Effector memory CD8-positive, alpha-beta T cell (primary cell): ENCODE results near the gene KXD1.
"Not testable (repeated sequence)": the region's sequence is repeated elsewhere in the genome, so short reads cannot be mapped to it uniquely, and the experiment has no call there.

Experiments used
- ATAC-seq: fragments of 150-1000 bp; cut with Tn5 transposase; replicated peaks from 2 replicates; pipeline ENCODE4 v1.10.0; 2021; ENCODE audit warnings: mild to moderate bottlenecking, moderate library complexity
- DNase-seq, 3 experiments: peaks; one replicate each; pipeline ENCODE4 v3.0.0; 2021
- H3K27ac Mint-ChIP-seq, 2 donors: one replicate each; pipeline ENCODE4 v1.8.0; 2022; ENCODE audit warnings: mild to moderate bottlenecking in 2 of 2, mixed read lengths in 2 of 2, moderate library complexity in 2 of 2
- H3K27me3 Mint-ChIP-seq, 2 donors: one replicate each; pipeline ENCODE4 v1.8.0; 2022; ENCODE audit warnings: mixed read lengths in 2 of 2
- H3K36me3 Mint-ChIP-seq: one replicate; pipeline ENCODE4 v1.8.0; 2022; ENCODE audit warnings: mild to moderate bottlenecking, moderate library complexity, mixed read lengths; ENCODE audit not compliant: insufficient read depth
- H3K4me1 Mint-ChIP-seq, 2 donors: one replicate each; pipeline ENCODE4 v1.8.0; 2022; ENCODE audit warnings: low read depth in 2 of 2, mixed read lengths in 2 of 2
- H3K4me3 Mint-ChIP-seq, 2 donors: one replicate each; pipeline ENCODE4 v1.8.0; 2022; ENCODE audit warnings: mild to moderate bottlenecking in 2 of 2, mixed read lengths in 2 of 2, moderate library complexity in 2 of 2
- H3K9me3 Mint-ChIP-seq, 2 donors: one replicate each; pipeline ENCODE4 v1.8.0; 2022; ENCODE audit warnings: mixed read lengths in 2 of 2

The KXD1 gene

GRCh38 chr19:18522124-18522861 lies 35.4 kb upstream of the KXD1 start:
- peak; percentile 99 to 100 (median 100) for DNase-seq
- Mint-ChIP-seq H3K4me1 (peaks cover 21 to 26% of the 10 kb centered on the region in 2 donors), H3K9me3 (no peaks in the 10 kb centered on the region), H3K4me3 (peak overlapping the region; percentile 89 to 91), H3K27me3 (no peaks in the 10 kb centered on the region), H3K27ac (peak overlapping the region; percentile 95 to 97), H3K36me3 (peaks cover 42% of the 10 kb centered on the region)
- ATAC-seq = peak; percentile 81

DNA sequence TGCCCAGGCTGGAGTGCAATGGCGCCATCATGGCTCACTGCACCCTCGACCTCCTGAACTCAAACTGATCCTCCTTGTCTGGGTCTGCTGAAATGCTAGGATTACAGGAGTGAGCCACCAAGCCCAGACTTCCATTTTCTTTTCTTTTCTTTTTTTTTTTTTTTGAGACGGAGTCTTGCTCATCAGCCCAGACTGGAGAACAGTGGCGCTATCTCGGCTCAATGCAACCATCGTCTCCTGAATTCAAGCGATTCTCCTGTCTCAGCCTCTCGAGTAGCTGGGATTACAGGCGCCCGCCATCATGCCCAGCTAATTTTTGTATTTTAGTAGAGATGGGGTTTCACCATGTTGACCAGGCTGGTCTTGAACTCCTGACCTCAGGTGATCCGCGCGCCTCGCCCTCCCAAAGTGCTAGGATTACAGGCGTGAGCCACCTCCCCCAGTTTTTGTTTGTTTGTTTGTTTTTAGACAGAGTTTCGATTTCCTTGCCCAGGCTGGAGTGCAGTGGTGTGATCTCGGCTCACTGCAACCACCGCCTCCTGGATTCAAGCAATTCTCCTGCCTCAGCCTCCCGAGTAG lies 34.7 kb upstream of the KXD1 start:
- H3K4me1 Mint-ChIP-seq = peaks cover 20 to 24% of the 10 kb centered on the region in 2 donors
- H3K27me3 Mint-ChIP-seq, DNase-seq, ATAC-seq, H3K9me3 Mint-ChIP-seq: not testable (repeated sequence)
- H3K36me3 Mint-ChIP-seq = peaks cover 37% of the 10 kb centered on the region
- H3K4me3 Mint-ChIP-seq = peak overlapping the region; percentile 89 to 91
- H3K27ac Mint-ChIP-seq = peak overlapping the region; percentile 95 to 97

DNA sequence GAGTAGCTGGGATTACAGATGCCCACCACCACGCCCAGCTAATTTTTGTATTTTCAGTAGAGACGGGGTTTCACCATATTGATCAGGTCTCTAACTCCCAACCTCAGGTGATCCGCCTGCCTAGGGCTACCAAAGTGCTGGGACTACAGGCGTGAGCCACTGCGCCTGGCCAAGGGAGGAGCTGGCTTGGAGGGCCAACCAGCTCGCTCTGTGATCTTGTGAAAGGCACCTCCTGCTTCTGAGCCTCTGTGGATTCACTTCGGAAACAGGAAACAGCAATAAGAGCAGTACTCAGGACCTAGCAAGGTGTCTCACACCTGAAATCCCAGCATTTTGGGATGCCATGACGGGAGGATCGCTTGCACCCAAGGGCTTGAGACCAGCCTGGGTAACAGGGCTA lies 33.8 kb upstream of the KXD1 start:
- Mint-ChIP-seq H3K36me3 (peaks cover 32% of the 10 kb centered on the region), H3K27ac (peak overlapping the region in 1 of 2 donors; percentile 97), H3K4me3 (peak overlapping the region; percentile 89 to 91), H3K9me3 (no peaks in the 10 kb centered on the region), H3K27me3 (no peaks in the 10 kb centered on the region), H3K4me1 (peaks cover 17 to 21% of the 10 kb centered on the region in 2 donors)
- no peak for DNase-seq
- no peak for ATAC-seq

DNA sequence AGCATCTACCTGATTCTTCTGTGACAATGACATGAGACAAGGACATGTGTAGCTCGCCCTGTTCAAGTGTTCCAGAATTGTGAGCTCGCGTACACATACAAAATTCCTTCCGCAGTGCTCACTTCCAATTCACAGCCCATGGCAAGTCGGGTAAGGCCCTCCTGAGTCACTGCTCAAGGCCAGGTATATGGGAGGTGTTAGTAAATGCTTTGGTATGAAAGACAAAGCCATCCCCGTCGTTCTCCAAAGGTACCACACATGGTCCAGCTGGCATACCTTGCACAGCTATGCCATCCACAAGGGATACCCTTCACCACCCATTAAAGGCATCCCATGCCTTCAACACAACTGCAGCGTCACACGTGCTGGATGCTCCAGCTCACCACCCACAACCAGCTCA lies 31.4 kb upstream of the KXD1 start:
- DNase-seq (no peak), ATAC-seq (no peak)
- H3K27me3 Mint-ChIP-seq = no peaks in the 10 kb centered on the region
- H3K4me3 Mint-ChIP-seq = no peak overlapping the region
- H3K4me1 Mint-ChIP-seq = peaks cover 0 to 1% of the 10 kb centered on the region in 2 donors
- H3K27ac Mint-ChIP-seq = no peak overlapping the region
- H3K36me3 Mint-ChIP-seq = peaks cover 14% of the 10 kb centered on the region
- no peaks in the 10 kb centered on the region for H3K9me3 Mint-ChIP-seq

- ATAC-seq = no peak
- peaks cover 9% of the 10 kb centered on the region for H3K36me3 Mint-ChIP-seq
- H3K4me3 Mint-ChIP-seq = no peak overlapping the region
- no peak for DNase-seq
- no peaks in the 10 kb centered on the region for H3K27me3 Mint-ChIP-seq
- no peak overlapping the region for H3K27ac Mint-ChIP-seq
- H3K4me1 Mint-ChIP-seq = peaks cover 0 to 3% of the 10 kb centered on the region in 2 donors
- H3K9me3 Mint-ChIP-seq = no peaks in the 10 kb centered on the region
These were observed 27.9 kb upstream of the KXD1 start for GRCh38 chr19:18529782-18530181.

GRCh38 chr19:18531485-18531884 lies 26.2 kb upstream of the KXD1 start:
- no peaks in the 10 kb centered on the region for H3K27me3 Mint-ChIP-seq
- no peak overlapping the region for H3K27ac Mint-ChIP-seq
- H3K4me1 Mint-ChIP-seq = peaks cover under 1 to 3% of the 10 kb centered on the region in 2 donors
- ATAC-seq (no peak), DNase-seq (no peak)
- H3K9me3 Mint-ChIP-seq = no peaks in the 10 kb centered on the region
- peaks cover 9% of the 10 kb centered on the region for H3K36me3 Mint-ChIP-seq
- no peak overlapping the region for H3K4me3 Mint-ChIP-seq

DNA sequence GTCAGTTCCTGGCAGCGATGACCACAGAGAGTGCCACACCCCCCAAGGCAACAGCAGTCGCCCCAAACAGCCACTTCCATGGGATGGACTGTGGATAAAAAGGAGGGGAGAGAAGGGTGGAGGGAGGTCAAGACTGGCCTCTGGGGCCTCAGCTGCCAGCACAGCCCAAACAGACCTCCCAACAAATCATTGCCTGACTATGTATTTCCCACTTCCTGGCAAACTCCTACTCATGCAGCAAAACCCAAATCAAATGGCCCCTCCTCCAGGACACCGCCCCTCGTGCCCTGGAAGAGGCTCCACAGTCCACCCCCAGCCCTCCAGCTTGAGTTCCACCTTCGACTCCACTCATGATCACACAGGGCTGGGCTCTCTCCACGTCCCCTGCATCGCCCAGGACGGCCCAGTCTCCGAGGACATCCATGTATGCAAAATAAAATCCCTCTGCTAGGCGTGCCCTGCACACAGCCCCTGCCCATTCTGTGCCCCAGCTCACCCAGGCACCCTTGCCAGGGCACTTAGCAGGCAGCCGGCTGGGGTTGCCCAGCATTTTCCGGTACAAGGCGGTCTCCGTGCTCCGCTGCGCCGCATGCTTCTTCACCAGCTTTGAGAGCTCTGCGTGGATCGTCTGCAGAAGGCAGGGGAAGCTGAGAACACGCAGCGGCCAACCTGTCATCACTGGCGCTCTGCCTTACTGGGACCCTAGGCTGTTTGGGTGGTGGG lies 25.3 kb upstream of the KXD1 start:
- Mint-ChIP-seq H3K4me1 (peaks cover 3% of the 10 kb centered on the region in 2 donors), H3K9me3 (no peaks in the 10 kb centered on the region), H3K36me3 (peaks cover 9% of the 10 kb centered on the region), H3K27me3 (no peaks in the 10 kb centered on the region), H3K27ac (peak overlapping the region in 1 of 2 donors; percentile 42), H3K4me3 (no peak overlapping the region)
- no peak for DNase-seq
- no peak for ATAC-seq

GRCh38 chr19:18533058-18533457 lies 24.6 kb upstream of the KXD1 start:
- Mint-ChIP-seq H3K9me3 (no peaks in the 10 kb centered on the region), H3K27me3 (no peaks in the 10 kb centered on the region), H3K27ac (no peak overlapping the region), H3K36me3 (peaks cover 9% of the 10 kb centered on the region), H3K4me3 (no peak overlapping the region), H3K4me1 (peaks cover 3% of the 10 kb centered on the region in 2 donors)
- no peak for ATAC-seq
- no peak for DNase-seq

GRCh38 chr19:18536475-18536874 lies 21.2 kb upstream of the KXD1 start:
- Mint-ChIP-seq H3K4me1 (peaks cover 3 to 6% of the 10 kb centered on the region in 2 donors), H3K4me3 (no peak overlapping the region), H3K27ac (no peak overlapping the region), H3K9me3 (no peaks in the 10 kb centered on the region), H3K27me3 (no peaks in the 10 kb centered on the region), H3K36me3 (peaks cover 31% of the 10 kb centered on the region)
- ATAC-seq (no peak), DNase-seq (no peak)

DNA sequence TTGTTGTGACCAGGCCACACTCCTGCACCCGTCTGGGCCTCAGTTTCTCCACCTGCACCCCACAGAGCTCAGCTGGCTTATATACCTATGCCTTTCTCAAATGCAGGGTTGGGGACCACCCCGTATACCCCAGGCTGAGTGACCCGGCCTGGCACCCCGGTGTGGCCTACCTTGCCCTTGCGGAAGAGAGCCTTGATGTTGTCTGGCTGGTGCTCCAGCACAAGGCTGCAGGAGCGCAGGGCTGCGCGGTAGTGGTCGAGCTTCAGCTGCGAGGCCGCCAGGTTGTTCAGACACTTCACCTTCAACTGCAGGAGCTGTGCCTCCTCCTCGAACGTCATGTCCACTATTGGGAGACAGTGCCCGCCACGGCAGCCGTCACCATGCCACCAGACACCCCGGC lies 20.2 kb upstream of the KXD1 start:
- Mint-ChIP-seq H3K4me3 (no peak overlapping the region), H3K27me3 (no peaks in the 10 kb centered on the region), H3K4me1 (peaks cover 9 to 12% of the 10 kb centered on the region in 2 donors), H3K9me3 (no peaks in the 10 kb centered on the region), H3K27ac (no peak overlapping the region), H3K36me3 (peaks cover 36% of the 10 kb centered on the region)
- DNase-seq = no peak
- no peak for ATAC-seq

GRCh38 chr19:18538115-18538514 lies 19.6 kb upstream of the KXD1 start:
- H3K27ac Mint-ChIP-seq = peak overlapping the region in 1 of 2 donors; percentile 41
- H3K9me3 Mint-ChIP-seq = no peaks in the 10 kb centered on the region
- no peak for ATAC-seq
- peaks cover 12 to 15% of the 10 kb centered on the region in 2 donors for H3K4me1 Mint-ChIP-seq
- H3K4me3 Mint-ChIP-seq = no peak overlapping the region
- no peaks in the 10 kb centered on the region for H3K27me3 Mint-ChIP-seq
- no peak for DNase-seq
- H3K36me3 Mint-ChIP-seq = peaks cover 34% of the 10 kb centered on the region

- DNase-seq (no peak), ATAC-seq (no peak)
- H3K9me3 Mint-ChIP-seq = no peaks in the 10 kb centered on the region
- H3K36me3 Mint-ChIP-seq = peaks cover 36% of the 10 kb centered on the region
- H3K27me3 Mint-ChIP-seq = no peaks in the 10 kb centered on the region
- no peak overlapping the region for H3K4me3 Mint-ChIP-seq
- H3K4me1 Mint-ChIP-seq = peaks cover 17 to 23% of the 10 kb centered on the region in 2 donors
- H3K27ac Mint-ChIP-seq = no peak overlapping the region
These were observed 18.3 kb upstream of the KXD1 start for GRCh38 chr19:18539372-18539771.

- not testable (repeated sequence) for DNase-seq, H3K9me3 Mint-ChIP-seq, H3K27me3 Mint-ChIP-seq, H3K4me3 Mint-ChIP-seq, ATAC-seq
- H3K4me1 Mint-ChIP-seq = peaks cover 18 to 25% of the 10 kb centered on the region in 2 donors
- H3K36me3 Mint-ChIP-seq = peaks cover 38% of the 10 kb centered on the region
- H3K27ac Mint-ChIP-seq = peak overlapping the region; percentile 32 to 46
These were observed 17.5 kb upstream of the KXD1 start for GRCh38 chr19:18540200-18540599.
